Glomerular endothelial cell (primary cell): ENCODE data around the gene CCSER2. TPM values are rescaled to one million over a fixed set of nuclear protein-coding genes. Genes with fewer than 3 reads are reported as not detected.
"Not testable (repeated sequence)": the region's sequence is repeated elsewhere in the genome, so short reads cannot be mapped to it uniquely, and the experiment has no call there.

ENCODE experiments used
- DNase-seq: peaks from one replicate; pipeline ENCODE4 v3.0.0-alpha.2; 2011; ENCODE audit warnings: low read depth, low spot score; ENCODE audit errors: extremely low read depth
- total RNA-seq: library from RNA; depleted of rRNA; stranded (reverse); fragments of >200 nt; gene quantifications from 2 replicates; pipeline ENCODE4 v1.2.3, GENCODE V29; 2015

The CCSER2 gene
- total RNA-seq, 1 donor from 2014 or later, result 44.9 TPM

- DNase-seq, result no peak
Measured at GRCh38 chr10:84310470-84310869, 17.9 kb upstream of the CCSER2 start.

DNA sequence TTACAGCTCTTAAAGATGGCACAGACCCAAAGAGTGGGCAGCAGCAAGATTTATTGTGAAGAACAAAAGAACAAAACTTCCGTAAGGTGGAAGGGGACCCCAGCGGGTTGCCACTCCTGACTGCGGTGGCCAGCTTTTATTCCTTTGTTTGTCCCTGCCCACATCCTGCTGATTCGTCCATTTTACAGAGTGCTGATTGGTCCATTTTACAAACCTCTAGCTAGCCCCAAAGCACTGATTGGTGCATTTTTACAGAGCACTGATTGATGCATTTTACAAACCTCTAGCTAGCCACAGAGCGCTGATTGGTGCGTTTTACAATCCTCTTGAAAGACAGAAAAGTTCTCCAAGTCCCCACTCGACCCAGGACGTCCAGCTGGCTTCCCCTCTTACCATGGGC, 16.8 kb upstream of the CCSER2 start:
- DNase-seq, result no peak

DNA sequence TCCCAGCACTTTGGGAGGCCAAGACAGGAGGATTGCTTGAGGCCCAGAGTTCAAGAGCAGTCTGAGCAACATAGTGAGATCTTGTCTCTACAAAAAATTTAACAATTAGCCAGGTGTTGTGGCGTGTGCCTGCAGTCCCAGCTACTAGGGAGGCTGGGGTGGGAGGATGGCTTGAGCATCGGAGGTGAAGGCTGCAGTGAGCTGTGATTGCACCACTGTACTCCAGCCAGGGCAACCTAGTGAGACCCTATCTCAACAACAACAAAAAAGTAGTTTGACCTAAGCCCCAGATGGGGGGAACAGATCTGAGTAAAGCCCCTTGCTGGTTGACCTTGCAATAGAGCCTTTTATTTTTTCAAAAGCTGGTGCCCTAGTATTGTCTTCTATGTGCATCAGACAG, 15.6 kb upstream of the CCSER2 start:
- no peak for DNase-seq

GRCh38 chr10:84314275-84314674, 14.1 kb upstream of the CCSER2 start:
- DNase-seq, result no peak

DNA sequence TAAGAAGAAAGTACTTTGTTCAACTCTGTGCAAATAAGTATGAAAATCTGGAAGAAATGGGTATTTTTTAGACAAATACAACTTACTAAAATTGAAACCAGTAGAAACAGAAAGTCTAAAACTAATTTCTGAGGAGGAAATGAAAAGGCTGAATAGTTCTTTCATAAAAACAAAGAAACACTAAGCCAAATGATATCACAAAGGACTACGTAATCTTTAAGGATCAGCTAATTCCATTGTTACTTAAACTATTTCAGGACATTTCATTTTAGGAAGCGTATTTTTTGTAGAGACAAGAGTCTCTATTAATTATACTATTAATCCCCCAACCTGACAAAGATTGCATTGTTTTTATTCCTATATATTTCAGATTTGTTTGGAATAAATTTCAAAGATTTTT, 11.2 kb upstream of the CCSER2 start:
- no peak for DNase-seq

- DNase-seq, result no peak
Measured at GRCh38 chr10:84321902-84322301, 6.5 kb upstream of the CCSER2 start.

GRCh38 chr10:84323566-84323965, 4.8 kb upstream of the CCSER2 start:
- not testable (repeated sequence) for DNase-seq

- DNase-seq, result not testable (repeated sequence)
Measured at GRCh38 chr10:84326995-84327394, 1.4 kb upstream of the CCSER2 start.

- no peak for DNase-seq
Measured at GRCh38 chr10:84329196-84329611, 815 bp downstream of the CCSER2 start.

- DNase-seq, result no peak
Measured at GRCh38 chr10:84329986-84330651, 1.7 kb downstream of the CCSER2 start.

GRCh38 chr10:84331091-84331490, 2.7 kb downstream of the CCSER2 start:
- DNase-seq, result no peak

GRCh38 chr10:84333864-84334451, 5.6 kb downstream of the CCSER2 start:
- no peak for DNase-seq

GRCh38 chr10:84334811-84335210, 6.4 kb downstream of the CCSER2 start:
- DNase-seq, result no peak

GRCh38 chr10:84335516-84335915, 7.1 kb downstream of the CCSER2 start:
- no peak for DNase-seq

GRCh38 chr10:84336406-84337090, 8.2 kb downstream of the CCSER2 start:
- no peak for DNase-seq

DNA sequence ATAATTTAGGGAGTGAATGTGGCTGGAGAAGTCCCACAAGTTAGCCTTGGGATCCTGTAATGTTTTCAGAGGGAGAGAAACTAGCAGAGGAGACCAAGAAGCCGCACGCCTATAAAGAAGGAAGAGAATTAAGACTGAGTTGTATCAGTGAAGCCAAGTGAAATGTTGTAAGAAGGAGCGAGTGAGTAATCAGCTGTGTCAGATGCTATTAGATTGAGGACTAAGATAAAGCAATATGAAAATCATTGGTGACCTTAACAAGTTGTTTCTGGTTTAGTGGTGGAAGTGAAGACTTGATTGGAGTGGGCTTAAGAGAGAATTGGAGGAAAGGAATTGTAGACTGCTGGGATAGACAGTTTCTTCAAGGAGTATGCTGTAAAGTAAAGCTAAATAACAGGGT, 8.8 kb downstream of the CCSER2 start:
- no peak for DNase-seq

DNA sequence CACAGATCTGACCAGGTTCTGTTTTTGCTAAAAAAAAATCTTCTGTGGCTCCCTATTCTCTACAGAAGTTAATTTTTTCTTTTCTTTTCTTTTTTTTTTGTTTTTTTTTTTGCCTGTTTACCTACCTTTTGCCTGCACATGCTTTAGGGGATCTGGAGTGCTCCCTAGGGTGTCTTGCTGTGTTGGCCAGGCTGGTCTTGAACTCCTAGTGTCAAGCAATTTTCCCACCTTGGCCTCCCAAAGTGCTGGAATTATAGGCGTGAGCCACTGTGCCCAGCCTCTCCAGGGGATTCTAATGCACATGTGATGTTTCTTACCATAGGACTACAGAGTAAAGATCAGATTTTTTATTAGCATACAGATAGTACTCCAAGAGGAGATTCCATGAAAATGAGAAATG, 10.6 kb downstream of the CCSER2 start:
- no peak for DNase-seq

GRCh38 chr10:84340187-84340586, 11.8 kb downstream of the CCSER2 start:
- DNase-seq, result no peak

- DNase-seq, result no peak
Measured at GRCh38 chr10:84340632-84341537, 12.5 kb downstream of the CCSER2 start.

DNA sequence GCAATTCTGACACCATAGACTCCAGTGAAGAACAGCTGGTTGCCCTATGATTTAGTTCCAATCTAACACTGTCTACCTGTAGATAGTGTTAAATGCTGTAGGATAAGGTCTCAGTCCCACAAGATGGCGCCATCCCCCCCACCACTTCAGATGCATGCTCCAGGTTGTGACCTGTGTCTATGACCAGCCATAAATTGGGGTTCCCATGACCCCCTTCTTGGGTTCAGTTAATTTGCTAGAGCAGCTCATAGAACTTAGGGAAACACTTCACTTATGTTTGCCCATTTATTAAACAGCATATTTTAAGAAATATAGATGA, 13.1 kb downstream of the CCSER2 start:
- no peak for DNase-seq

DNA sequence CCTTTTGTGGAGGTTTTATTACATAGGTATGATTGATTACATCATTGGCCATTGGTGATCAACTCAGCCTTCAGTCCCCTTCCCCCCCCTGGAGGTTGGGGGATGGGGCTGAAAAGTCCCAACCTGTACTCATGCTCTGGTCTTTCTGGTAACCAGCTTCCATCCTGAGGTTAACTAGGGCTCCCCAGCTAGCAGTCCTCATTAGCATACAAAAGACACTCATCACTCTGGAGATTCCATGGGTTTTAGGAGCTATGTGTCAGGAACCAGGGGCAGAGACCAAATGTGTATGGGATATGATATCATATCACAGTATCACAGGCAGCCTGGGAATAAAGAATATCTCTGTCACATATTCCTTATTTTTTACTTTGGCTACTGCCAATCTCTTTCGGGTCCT, 13.6 kb downstream of the CCSER2 start:
- DNase-seq, result no peak
